ENCODE measurements around the gene TGFBR2.
A peak's percentile ranks its signal among the peaks of the same experiment; 100 is the strongest.

TGFBR2 gene

DNA sequence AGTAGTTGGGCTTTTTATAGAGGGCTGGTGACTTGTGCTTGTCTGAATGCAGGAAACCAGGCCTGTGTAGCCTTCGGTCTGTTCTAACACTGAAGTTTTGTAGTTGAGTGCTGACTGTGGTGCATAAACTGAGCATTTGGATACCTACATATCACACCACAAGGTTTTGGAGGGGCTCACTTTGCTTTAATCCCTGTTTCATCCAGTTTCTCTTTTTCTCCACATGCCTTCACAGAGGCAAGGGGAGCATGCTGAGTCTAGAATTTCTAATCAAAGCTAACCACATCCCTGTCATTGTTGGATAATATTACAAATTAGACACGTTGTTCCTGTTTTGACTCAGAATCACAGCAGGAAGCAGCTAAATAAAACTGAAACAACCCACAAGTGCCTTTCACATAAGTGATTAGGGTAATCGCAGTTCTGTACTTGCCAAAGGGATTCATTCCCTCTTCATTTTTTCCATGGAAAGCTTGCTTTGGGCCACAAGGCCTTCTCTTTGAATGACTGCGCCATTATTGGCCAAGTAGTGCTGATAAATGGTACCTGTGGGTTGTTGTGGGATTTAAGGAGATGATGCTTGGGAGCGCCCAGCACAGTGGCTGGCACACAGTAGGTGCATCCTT lies 48.9 kb downstream of the TGFBR2 start:
- TF ChIP-seq CTCF (IDR thresholded peaks at IDR 0.05; ENCODE audit: low read depth, low read length), result no peak
- no peak overlapping the region for H3K4me3 ChIP-seq (ENCODE audit: low read depth, low read length)

DNA sequence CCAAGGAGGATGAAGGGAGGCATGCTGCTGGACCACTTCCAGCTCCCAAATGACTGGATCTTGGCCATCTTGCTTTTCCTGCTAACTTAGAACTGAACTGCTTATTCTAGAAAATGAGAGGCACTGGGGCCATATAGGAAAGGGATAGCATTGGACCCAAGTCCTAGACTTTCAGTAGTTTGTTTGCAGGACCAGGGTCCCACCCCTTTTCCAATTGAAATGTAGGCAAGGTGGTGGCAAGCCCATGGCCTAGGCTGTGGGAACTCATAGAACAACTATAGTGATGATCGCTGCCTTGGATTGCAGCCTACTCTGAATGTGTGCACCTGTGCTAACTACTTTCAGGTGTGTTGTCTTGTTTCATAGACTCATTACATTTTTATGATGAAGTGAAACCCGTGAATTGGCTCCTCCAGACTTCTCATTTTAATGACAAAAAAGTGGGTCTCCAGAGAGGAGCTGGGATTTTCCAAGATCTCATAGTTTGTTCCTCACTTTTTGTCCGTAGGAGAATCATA lies 50.3 kb downstream of the TGFBR2 start:
- TF ChIP-seq CTCF (IDR thresholded peaks at IDR 0.05; ENCODE audit: low read depth, low read length), result no peak
- H3K4me3 ChIP-seq (ENCODE audit: low read depth, low read length), result no peak overlapping the region

- no peak for TF ChIP-seq CTCF (IDR thresholded peaks at IDR 0.05; ENCODE audit: low read depth, low read length)
- no peak overlapping the region for H3K4me3 ChIP-seq (ENCODE audit: low read depth, low read length)
These were observed 51.5 kb downstream of the TGFBR2 start for GRCh38 chr3:30657914-30658313.

GRCh38 chr3:30658328-30659052 lies 52.1 kb downstream of the TGFBR2 start:
- no peak for TF ChIP-seq CTCF (IDR thresholded peaks at IDR 0.05; ENCODE audit: low read depth, low read length)
- H3K4me3 ChIP-seq (ENCODE audit: low read depth, low read length), result peak overlapping the region; percentile 27

DNA sequence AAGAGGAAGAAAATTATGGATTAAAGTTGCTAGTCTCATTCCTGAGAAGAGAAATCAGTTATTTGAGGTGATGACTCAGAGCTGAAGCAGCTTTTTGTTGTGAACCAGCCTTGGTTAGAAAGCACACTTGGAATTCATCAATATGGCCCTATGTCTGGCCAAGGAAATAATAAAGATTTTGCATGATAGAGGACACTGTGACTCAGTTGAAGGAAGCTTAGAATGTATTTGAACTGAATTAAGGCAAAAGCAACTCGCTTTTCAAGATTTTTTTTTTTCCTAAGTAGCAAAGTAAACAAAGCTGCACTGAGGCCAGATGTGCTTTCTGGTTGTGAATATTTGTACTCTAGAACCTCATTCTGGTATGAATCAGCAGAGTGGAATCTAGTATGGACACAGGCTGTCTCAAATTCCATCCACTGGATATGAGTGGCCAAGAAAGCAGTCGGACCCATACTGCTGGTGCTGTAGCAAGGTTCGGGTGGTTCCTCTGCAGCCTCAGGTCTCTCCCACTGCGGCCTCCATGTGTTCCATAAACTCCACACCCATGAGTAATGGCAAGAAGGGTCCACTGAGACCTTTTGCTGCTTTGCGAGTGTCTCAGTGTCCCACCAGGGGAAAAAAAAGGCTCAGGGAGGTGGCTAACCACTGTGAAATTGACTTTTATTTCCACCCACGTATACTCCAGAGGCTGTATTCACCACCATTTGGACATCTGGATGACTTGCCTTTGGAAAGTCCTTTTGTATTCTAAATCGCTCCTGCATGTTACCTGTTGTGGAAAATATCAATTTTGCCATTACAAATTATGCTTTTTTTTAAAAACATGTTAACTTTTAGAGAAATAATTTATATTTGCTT lies 53.1 kb downstream of the TGFBR2 start:
- H3K4me3 ChIP-seq (ENCODE audit: low read depth, low read length), result peak overlapping the region; percentile 27
- TF ChIP-seq CTCF (IDR thresholded peaks at IDR 0.05; ENCODE audit: low read depth, low read length), result no peak

DNA sequence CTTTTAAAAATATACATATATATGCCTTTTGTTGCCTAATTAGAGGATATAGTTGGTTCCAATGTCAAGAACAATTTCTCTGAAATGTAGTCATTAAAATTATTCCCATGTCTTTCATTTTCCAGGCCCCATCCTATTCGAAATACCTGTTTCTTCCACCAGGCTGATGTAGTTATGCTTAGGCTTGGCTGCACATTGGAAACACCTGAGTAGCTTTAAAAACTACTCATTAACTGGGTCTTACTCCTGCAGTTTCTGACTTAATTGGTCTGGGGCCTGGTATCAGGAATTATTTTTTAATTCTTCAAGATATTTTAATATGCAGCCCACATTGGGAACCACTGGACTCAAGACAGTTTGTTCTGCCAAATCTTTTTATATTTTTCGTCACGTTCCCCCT lies 53.7 kb downstream of the TGFBR2 start:
- H3K4me3 ChIP-seq (ENCODE audit: low read depth, low read length), result no peak overlapping the region
- TF ChIP-seq CTCF (IDR thresholded peaks at IDR 0.05; ENCODE audit: low read depth, low read length), result no peak
